GM18858 (cell line): Measurements from ENCODE around the gene DYRK2.
"Not testable (repeated sequence)": the region's sequence is repeated elsewhere in the genome, so short reads cannot be mapped to it uniquely, and the experiment has no call there.

Source experiments
- ATAC-seq: cut with Tn5 transposase; IDR thresholded peaks from one replicate; pipeline ENCODE4 v1.9.1; 2021; ENCODE audit not compliant: unreplicated experiment

The DYRK2 gene

GRCh38 chr12:67669217-67669933 is 20.8 kb downstream of the DYRK2 start:
- no peak for ATAC-seq

- no peak for ATAC-seq
Measured at GRCh38 chr12:67669934-67670631, 21.5 kb downstream of the DYRK2 start.

DNA sequence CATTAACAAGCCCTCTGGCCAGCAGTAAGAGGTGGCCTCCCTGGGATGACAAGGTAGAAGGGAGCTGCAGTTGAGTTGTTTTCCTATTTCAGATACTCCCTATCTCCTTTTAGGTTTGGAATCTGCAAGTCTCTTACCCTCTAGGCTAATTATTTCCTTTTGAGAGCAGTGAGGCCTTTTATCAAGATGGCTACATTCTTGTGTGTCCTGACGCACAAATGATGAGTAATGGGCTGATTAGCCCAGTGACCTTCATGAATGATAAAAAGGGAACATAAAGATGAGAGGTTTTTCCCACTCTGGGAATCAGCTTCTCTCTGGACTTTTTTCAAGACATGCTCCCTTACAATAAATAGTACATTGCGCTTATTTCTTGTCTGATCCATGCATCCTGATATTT is 22.9 kb downstream of the DYRK2 start:
- ATAC-seq = no peak

GRCh38 chr12:67671892-67672291 is 23.3 kb downstream of the DYRK2 start:
- no peak for ATAC-seq

GRCh38 chr12:67672507-67672906 is 24.0 kb downstream of the DYRK2 start:
- not testable (repeated sequence) for ATAC-seq

GRCh38 chr12:67673509-67673908 is 25.0 kb downstream of the DYRK2 start:
- ATAC-seq = not testable (repeated sequence)

- no peak for ATAC-seq
Measured at GRCh38 chr12:67674417-67674816, 25.9 kb downstream of the DYRK2 start.

DNA sequence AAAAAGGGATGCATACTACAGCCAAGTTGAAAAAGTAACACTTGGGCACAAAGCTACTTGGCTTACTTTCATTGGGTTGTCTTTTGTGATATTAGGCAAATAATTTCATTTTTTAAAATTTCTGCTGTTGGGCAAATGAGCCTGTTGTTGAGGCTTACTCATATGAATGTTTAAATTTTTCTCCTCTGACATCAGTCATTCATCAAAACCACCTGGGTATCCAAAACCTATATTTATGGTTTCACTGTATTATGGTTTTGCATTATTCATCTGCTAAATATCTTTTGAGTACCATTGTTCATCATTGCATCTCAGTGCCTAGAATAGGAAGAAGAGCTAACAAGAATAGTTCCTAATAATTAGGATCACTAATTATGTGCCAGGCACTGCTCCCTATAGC is 28.1 kb downstream of the DYRK2 start:
- ATAC-seq = no peak

DNA sequence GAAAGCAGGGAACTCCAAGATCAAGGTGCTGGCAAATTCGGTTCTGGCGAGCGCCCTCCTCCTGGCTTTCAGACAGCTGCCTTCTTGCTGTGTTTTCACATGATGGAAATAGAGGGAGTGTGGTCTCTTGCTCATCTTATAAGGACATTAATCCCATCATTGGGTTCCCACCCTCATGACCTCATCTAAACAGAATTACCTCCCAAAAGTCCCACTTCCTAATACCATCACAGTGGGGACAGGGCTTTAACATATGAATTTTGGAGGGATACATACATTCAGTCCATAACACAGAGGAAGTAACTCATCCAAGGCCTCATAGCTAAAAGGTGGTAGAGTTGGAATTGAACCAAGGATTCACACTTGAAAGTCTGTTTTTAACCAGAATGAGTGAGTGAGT is 28.6 kb downstream of the DYRK2 start:
- ATAC-seq = no peak

DNA sequence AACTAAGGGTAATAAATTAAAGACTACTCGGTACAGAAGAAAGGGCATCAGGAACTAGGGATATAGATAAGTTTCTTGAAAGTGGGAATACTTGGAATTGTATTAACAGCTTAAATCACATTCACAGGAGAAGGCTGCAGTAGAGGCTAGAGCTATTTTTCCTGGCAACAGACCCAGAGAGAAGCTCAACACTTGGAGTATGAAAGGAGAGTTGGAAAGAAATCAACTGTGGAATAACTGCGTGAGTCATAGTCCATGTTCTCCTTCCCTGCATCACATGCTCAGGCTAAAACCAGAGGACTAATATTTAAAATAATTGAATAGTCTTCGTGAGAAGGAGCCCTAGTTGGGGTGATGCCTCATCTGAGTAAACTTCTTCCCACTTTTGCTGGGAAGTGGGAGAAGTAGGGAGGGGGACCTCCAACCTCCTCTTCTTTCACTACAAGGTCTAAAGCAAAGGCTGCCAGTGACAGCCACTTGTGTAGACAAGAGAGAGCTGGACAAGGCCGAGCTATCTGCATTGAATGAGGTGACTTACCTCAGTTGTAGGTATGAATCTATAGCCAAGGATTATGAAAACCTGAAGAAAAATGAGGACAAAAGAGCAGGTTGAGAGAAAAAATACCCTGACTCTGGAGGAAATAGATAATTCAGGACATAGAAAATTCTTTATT is 32.7 kb downstream of the DYRK2 start:
- no peak for ATAC-seq

DNA sequence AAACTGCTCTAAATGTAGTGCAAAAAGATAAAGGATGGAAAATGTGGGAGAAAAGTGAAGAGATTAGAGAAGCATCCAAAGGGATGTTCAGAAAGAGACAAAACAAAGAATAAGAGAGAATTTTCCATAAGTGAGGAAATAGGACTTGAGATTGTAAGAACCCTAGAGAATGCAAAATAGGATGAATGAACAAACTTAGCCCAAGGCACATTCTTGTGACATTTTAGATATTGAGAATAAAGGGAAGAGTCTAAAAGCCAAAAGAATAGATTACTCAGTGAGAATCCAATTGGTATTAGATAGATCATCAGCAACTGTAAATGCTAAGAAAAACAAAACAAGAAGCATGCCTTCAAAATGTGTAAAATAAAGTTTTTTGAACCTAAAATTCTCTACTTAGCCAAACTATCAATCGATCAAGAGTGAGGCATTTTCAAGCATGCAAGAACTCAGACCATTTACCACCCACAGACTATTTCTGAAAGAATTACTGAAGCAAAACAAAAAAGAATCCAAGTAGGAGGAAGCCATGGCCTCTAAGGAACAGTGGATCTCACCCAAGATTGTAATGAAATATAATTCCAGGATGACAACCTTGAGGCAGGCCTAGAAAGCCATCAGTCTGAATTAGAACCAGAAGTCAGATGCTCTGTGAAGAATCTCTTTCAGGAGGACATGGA is 33.5 kb downstream of the DYRK2 start:
- ATAC-seq = no peak

- ATAC-seq = no peak
Measured at GRCh38 chr12:67689385-67689784, 40.8 kb downstream of the DYRK2 start.

- no peak for ATAC-seq
Measured at GRCh38 chr12:67690656-67691055, 42.1 kb downstream of the DYRK2 start.

DNA sequence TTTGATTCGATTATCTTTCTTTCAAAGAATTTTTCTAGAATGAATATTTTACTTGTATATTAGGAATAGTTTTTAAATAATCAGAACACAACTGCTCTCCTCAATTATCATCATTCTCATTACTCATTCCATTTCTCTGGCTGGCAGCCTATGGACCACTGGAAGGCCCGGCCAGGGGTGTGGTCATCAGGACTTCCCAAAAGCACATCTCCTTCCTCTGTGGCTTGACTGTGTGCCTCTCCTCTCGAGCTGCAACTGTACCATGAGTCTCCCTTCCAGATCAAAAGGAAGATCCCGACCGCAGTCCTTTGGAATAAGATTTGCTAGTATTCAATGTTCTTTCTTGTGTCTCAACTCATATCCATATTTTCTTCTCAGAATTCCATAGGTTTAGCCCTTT is 42.7 kb downstream of the DYRK2 start:
- no peak for ATAC-seq

GRCh38 chr12:67692135-67692534 is 43.6 kb downstream of the DYRK2 start:
- no peak for ATAC-seq

- no peak for ATAC-seq
Measured at GRCh38 chr12:67692966-67693365, 44.4 kb downstream of the DYRK2 start.

GRCh38 chr12:67693894-67694293 is 45.3 kb downstream of the DYRK2 start:
- no peak for ATAC-seq

- no peak for ATAC-seq
Measured at GRCh38 chr12:67694306-67694900, 45.9 kb downstream of the DYRK2 start.

GRCh38 chr12:67695974-67696373 is 47.4 kb downstream of the DYRK2 start:
- ATAC-seq = no peak

GRCh38 chr12:67697443-67697842 is 48.9 kb downstream of the DYRK2 start:
- ATAC-seq = no peak

- no peak for ATAC-seq
Measured at GRCh38 chr12:67697967-67698366, 49.4 kb downstream of the DYRK2 start.
